BLaER1 treated with 17β-estradiol and CSF1 and Interleukin-3, amounts not matched to agents 10 nM and 100 nM (cell line): ENCODE measurements around the gene KRTCAP2.

Experiments used
- H3K27ac ChIP-seq, 11 experiments: shearing (Covaris generic); formaldehyde crosslinking; 2 replicates each; pipeline ENCODE4 v1.8.1; 2022
- H3K27me3 ChIP-seq, 11 experiments: shearing (Covaris generic); formaldehyde crosslinking; 2 replicates each; pipeline ENCODE4 v1.8.1; 2022
- H3K36me3 ChIP-seq, 11 experiments: shearing (Covaris generic); formaldehyde crosslinking; 2 replicates each; pipeline ENCODE4 v1.8.1; 2022
- H3K4me1 ChIP-seq, 10 experiments: shearing (Covaris generic); formaldehyde crosslinking; 2 replicates each; pipeline ENCODE4 v1.8.1; 2022
- H3K4me2 ChIP-seq, 11 experiments: shearing (Covaris generic); formaldehyde crosslinking; 2 replicates each; pipeline ENCODE4 v1.8.1; 2022
- H3K4me3 ChIP-seq, 10 experiments: shearing (Covaris generic); formaldehyde crosslinking; 2 replicates each; pipeline ENCODE4 v1.8.1; 2022
- H3K9ac ChIP-seq, 11 experiments: shearing (Covaris generic); formaldehyde crosslinking; 2 replicates each; pipeline ENCODE4 v1.8.1; 2022
- H3K9me3 ChIP-seq, 11 experiments: shearing (Covaris generic); formaldehyde crosslinking; replicated peaks in 1 of 11; 2 replicates each; pipeline ENCODE4 v1.8.1; 2022
- H4K20me1 ChIP-seq, 11 experiments: shearing (Covaris generic); formaldehyde crosslinking; 2 replicates each; pipeline ENCODE4 v1.8.1; 2022
- Cebpa-rat ChIP-seq, 11 experiments: shearing (Covaris generic); IDR thresholded peaks; 2 replicates each; pipeline ENCODE4 v1.8.1; 2022

KRTCAP2 gene

GRCh38 chr1:155125511-155125945 is 47.6 kb downstream of the KRTCAP2 start:
- no peak overlapping the region for H3K9ac ChIP-seq
- TF ChIP-seq Cebpa-rat (IDR thresholded peaks at IDR 0.05), result no peak
- no peak overlapping the region for H3K4me3 ChIP-seq
- no peak overlapping the region for H3K27ac ChIP-seq
- H3K4me1 ChIP-seq, result peaks cover 33 to 44% (median 38%) of the 10 kb centered on the region in 10 experiments
- H3K27me3 ChIP-seq, result peaks cover 25 to 50% (median 36%) of the 10 kb centered on the region in 11 experiments
- no peaks in the 10 kb centered on the region for H3K36me3 ChIP-seq
- H3K4me2 ChIP-seq, result peak overlapping the region in 1 of 11 experiments; percentile 96; a peak in 1 of 22 replicates
- H3K9me3 ChIP-seq, result no peaks in the 10 kb centered on the region
- peaks cover 0 to 3% (median 0%) of the 10 kb centered on the region in 11 experiments; a peak in 2 of 22 replicates for H4K20me1 ChIP-seq

- no peak overlapping the region for H3K27ac ChIP-seq
Measured at GRCh38 chr1:155124503-155125463, 48.3 kb downstream of the KRTCAP2 start.

GRCh38 chr1:155123801-155124200 is 49.3 kb downstream of the KRTCAP2 start:
- H3K27ac ChIP-seq, result no peak overlapping the region
- H3K4me1 ChIP-seq, result peaks cover 18 to 26% (median 21%) of the 10 kb centered on the region in 10 experiments

More at GRCh38 chr1:155124503-155125463, 48.3 kb downstream of the KRTCAP2 start:
- Histone ChIP-seq H4K20me1 (peaks cover 0 to 3% (median 0%) of the 10 kb centered on the region in 11 experiments; a peak in 2 of 22 replicates), H3K4me3 (no peak overlapping the region), H3K36me3 (no peaks in the 10 kb centered on the region), H3K4me1 (peaks cover 28 to 36% (median 31%) of the 10 kb centered on the region in 10 experiments), H3K9me3 (no peaks in the 10 kb centered on the region), H3K27me3 (peaks cover 25 to 51% (median 36%) of the 10 kb centered on the region in 11 experiments), H3K9ac (no peak overlapping the region), H3K4me2 (no peak overlapping the region)
- no peak for TF ChIP-seq Cebpa-rat (IDR thresholded peaks at IDR 0.05)

GRCh38 chr1:155122308-155122707 is 50.8 kb downstream of the KRTCAP2 start:
- H3K9me3 ChIP-seq, result no peaks in the 10 kb centered on the region
- peaks cover 16 to 28% (median 20%) of the 10 kb centered on the region in 10 experiments; a peak in 17 of 20 replicates for H3K4me1 ChIP-seq
- peaks cover 17 to 30% (median 23%) of the 10 kb centered on the region in 11 experiments for H3K27me3 ChIP-seq
- H3K36me3 ChIP-seq, result no peaks in the 10 kb centered on the region
- no peak overlapping the region for H3K9ac ChIP-seq
- no peak overlapping the region for H3K4me2 ChIP-seq
- H3K27ac ChIP-seq, result no peak overlapping the region
- TF ChIP-seq Cebpa-rat (IDR thresholded peaks at IDR 0.05), result no peak
- no peak overlapping the region for H3K4me3 ChIP-seq
- no peaks in the 10 kb centered on the region; a peak in 1 of 22 replicates for H4K20me1 ChIP-seq

More at GRCh38 chr1:155123801-155124200, 49.3 kb downstream of the KRTCAP2 start:
- Histone ChIP-seq H3K9ac (no peak overlapping the region), H3K4me3 (no peak overlapping the region), H3K36me3 (no peaks in the 10 kb centered on the region), H3K4me2 (no peak overlapping the region), H3K9me3 (no peaks in the 10 kb centered on the region), H3K27me3 (peaks cover 25 to 43% (median 36%) of the 10 kb centered on the region in 11 experiments), H4K20me1 (peaks cover 0 to 3% (median 0%) of the 10 kb centered on the region in 11 experiments; a peak in 2 of 22 replicates)
- no peak for TF ChIP-seq Cebpa-rat (IDR thresholded peaks at IDR 0.05)

- Histone ChIP-seq H3K4me1 (peaks cover 7 to 17% (median 10%) of the 10 kb centered on the region in 10 experiments; a peak in 16 of 20 replicates), H3K27ac (no peak overlapping the region), H4K20me1 (no peaks in the 10 kb centered on the region), H3K4me3 (no peak overlapping the region), H3K9ac (no peak overlapping the region), H3K4me2 (no peak overlapping the region), H3K27me3 (peaks cover 6 to 19% (median 12%) of the 10 kb centered on the region in 11 experiments), H3K36me3 (no peaks in the 10 kb centered on the region), H3K9me3 (no peaks in the 10 kb centered on the region)
- TF ChIP-seq Cebpa-rat (IDR thresholded peaks at IDR 0.05), result no peak
Measured at GRCh38 chr1:155121249-155121648, 51.9 kb downstream of the KRTCAP2 start.

GRCh38 chr1:155120253-155120652 is 52.9 kb downstream of the KRTCAP2 start:
- Histone ChIP-seq H3K27ac (no peak overlapping the region), H3K4me3 (no peak overlapping the region), H3K27me3 (peaks cover 0 to 9% (median 2%) of the 10 kb centered on the region in 11 experiments; a peak in 12 of 22 replicates), H3K4me1 (peaks cover 7 to 13% (median 10%) of the 10 kb centered on the region in 10 experiments; a peak in 16 of 20 replicates), H3K9me3 (no peaks in the 10 kb centered on the region), H3K9ac (no peak overlapping the region), H3K4me2 (no peak overlapping the region), H3K36me3 (no peaks in the 10 kb centered on the region), H4K20me1 (no peaks in the 10 kb centered on the region)
- no peak for TF ChIP-seq Cebpa-rat (IDR thresholded peaks at IDR 0.05)
